ENCODE data around the gene EIF4E2.

DNA sequence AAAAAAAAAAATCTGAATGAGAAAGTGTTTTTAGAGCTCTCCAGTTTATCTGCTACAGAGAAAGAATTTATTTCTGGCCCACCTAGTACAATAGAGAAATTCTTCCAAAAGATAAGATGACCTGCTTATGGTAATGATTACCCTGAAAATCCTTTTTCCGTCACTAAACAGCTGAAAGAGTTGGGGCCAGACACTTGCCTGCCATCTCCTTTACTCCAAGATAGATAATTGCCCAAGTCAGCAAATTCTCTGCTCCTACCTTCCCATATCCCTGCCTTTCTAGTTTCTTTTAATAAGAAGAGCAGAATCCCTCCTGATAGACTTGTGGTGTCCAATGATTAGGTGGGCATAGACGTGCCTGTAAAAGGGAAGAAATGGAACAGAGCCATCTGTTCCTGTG is 28.1 kb downstream of the EIF4E2 start:
- no peak for TF ChIP-seq CTCF (IDR thresholded peaks at IDR 0.05; ENCODE audit: low read depth, low read length)
- TF ChIP-seq POLR2A (IDR thresholded peaks at IDR 0.05; ENCODE audit: extremely low read depth, insufficient read length): no peak
- no peak for TF ChIP-seq MYC (IDR thresholded peaks at IDR 0.05; ENCODE audit: low read depth, low read length)
- TF ChIP-seq, protein P1, sequence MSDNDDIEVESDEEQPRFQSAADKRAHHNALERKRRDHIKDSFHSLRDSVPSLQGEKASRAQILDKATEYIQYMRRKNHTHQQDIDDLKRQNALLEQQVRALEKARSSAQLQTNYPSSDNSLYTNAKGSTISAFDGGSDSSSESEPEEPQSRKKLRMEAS (IDR thresholded peaks at IDR 0.05; ENCODE audit: low read depth, low read length): no peak

All from NB4 (cell line).